ENCODE results near the gene ID2.

Gene ID2

GRCh38 chr2:8667896-8668512 is 13.9 kb upstream of the ID2 start:
- DNase-seq (ENCODE audit: extremely low read depth in 1 of 2, low read depth in 1 of 2), result no peak

- DNase-seq (ENCODE audit: extremely low read depth in 1 of 2, low read depth in 1 of 2), result no peak
These were observed 12.6 kb upstream of the ID2 start for GRCh38 chr2:8669157-8669817.

- DNase-seq (ENCODE audit: extremely low read depth in 1 of 2, low read depth in 1 of 2), result no peak
These were observed 11.3 kb upstream of the ID2 start for GRCh38 chr2:8670580-8670979.

GRCh38 chr2:8671176-8671575 is 10.7 kb upstream of the ID2 start:
- DNase-seq (ENCODE audit: extremely low read depth in 1 of 2, low read depth in 1 of 2), result no peak

DNA sequence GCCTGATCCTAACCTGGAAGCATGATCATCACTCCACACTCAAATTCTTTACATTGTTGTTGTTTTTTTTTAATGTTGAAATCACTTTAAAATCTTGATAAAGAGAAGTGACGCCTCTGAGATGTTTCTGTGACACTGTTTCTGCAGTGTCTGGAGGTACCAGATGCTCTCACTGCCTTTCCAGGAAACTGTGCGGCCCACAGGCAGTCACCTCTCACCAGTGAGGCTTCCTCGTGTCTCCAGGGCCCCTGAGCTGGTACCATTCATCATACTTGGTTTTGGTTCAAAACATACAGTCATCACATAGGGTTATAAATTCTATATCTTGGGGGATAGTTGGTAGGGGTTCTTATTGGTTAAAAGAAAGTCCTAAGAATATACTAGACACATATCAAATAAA is 10.1 kb upstream of the ID2 start:
- no peak for DNase-seq (ENCODE audit: extremely low read depth in 1 of 2, low read depth in 1 of 2)

- DNase-seq (ENCODE audit: extremely low read depth in 1 of 2, low read depth in 1 of 2), result no peak
These were observed 8.9 kb upstream of the ID2 start for GRCh38 chr2:8672940-8673339.

DNA sequence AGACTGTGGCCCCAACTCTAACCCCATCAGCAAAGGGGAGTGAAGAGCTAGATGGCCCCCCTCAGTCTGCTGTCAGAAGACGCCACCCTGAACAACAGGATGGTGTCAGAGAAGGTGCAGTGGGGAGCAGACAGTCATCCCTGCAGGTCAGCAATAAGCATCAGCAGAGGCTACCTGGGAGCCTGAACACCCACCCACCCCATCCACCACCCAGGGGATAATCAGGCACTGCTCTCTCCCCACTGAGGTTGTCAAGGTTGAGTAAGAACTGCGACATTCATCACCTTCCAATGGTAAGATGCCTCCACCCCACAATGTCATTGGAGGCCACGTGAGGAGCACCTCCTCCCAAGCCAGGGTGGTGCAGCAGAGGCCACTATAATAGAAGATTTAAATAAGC is 8.5 kb upstream of the ID2 start:
- no peak for DNase-seq (ENCODE audit: extremely low read depth in 1 of 2, low read depth in 1 of 2)

DNA sequence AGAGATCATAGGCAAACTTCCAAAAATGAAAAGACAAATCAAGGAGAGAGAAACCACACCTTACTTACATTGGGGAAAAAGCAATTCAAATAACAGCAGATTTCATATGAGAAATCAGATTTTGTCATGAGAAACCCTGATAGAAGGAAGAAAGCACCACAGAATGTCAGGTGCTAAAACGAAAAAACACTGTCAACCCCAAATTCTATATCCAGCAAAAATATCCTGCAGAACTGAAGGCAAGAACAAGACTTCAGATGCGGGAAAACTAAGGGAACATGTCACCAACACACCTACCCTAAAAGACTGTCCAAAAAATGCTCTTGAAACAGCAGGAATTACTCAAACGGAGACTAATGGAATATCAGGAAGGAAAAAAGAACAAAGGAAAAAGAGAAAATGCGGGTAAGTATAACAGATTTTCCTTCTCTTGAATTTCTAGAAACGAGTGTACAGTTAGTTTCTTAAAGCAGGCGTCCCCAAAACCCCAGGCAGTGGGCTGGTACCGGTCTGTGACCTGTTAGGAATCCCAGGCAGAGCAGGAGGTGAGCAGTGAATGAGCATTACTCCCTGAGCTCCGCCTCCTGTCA is 7.3 kb upstream of the ID2 start:
- DNase-seq (ENCODE audit: extremely low read depth in 1 of 2, low read depth in 1 of 2), result no peak

GRCh38 chr2:8675543-8675942 is 6.3 kb upstream of the ID2 start:
- DNase-seq (ENCODE audit: extremely low read depth in 1 of 2, low read depth in 1 of 2), result no peak

DNA sequence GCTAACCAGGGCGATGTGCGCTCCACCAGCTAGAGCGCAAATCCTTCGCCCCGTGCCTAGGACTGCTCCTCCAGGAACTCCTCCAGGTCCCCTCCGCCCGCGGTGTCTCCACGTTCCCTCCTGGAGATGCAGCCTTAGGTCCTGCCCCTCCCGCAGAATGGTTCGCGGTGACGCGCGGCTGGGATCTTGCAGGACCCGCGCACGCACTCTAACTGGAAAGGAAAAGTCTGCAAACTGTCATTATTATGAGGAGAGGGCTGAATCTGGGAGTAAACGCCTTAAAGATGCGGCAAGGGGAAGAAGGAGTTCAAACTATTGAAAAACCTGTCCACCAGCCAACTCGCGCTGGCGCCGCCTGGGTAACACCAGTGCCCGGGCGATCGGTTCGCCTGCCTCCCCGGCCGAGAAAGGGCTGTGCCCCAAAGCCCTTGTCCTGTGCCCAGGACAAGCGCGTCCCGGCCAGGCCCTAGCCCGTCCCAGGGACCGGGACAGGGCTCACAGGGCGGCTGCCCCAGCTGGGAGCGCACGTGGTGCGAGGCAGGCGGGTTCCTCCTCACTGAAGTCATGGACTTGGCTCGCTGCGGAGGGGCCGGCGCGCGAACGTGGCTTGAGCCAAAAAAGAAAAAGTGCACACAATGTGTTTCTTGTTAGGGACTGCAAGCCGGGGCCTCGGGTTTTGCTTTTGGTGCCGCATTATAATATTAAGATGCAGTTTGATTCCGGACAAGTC is 5.5 kb upstream of the ID2 start:
- no peak for DNase-seq (ENCODE audit: extremely low read depth in 1 of 2, low read depth in 1 of 2)

GRCh38 chr2:8676921-8677645 is 4.8 kb upstream of the ID2 start:
- DNase-seq (ENCODE audit: extremely low read depth in 1 of 2, low read depth in 1 of 2), result no peak

DNA sequence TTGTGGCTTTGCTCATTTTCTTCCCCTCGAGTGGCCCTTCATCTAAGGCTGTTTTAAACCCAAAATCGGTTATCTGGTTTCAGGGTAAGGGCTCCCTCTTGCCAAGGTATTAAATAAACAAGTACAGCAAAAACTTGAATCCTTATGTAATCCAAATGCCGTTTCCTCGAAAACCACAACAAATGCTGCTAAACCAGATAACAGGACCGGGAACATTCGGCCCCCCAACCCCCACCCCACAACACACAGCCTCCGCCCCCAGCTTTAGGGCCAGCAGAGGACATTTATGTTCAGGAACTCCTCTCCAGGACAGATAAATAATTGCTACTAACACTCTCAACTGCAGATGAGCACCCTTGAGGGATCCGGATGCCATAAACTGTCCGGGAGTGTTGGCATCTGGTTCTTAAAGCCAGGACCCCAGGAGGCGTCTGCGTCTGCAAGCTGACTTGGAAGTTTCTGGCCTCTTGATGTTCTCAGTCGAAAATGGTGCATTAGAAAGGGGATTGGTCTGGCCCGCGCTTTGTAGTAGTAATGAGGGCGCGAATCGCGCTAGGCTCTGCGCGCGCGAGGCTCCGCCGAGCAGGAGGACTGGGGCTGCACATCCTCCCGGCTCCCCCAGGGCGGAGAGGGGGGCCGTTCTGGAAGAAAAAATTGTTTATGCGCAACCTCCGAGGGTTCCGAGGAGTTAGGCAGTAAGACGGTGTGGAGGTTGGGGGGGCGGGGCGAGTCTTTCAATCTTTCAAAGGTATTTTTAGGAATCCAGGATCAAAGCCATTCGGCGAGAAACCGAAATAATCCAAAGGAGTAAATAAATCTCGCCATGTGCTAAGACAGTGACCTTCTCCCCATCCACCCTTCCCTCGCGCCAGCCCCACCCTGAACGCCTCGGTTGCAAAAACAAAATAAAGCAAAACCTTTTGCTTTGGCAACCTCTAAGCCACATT is 3.9 kb upstream of the ID2 start:
- no peak for DNase-seq (ENCODE audit: extremely low read depth in 1 of 2, low read depth in 1 of 2)

DNA sequence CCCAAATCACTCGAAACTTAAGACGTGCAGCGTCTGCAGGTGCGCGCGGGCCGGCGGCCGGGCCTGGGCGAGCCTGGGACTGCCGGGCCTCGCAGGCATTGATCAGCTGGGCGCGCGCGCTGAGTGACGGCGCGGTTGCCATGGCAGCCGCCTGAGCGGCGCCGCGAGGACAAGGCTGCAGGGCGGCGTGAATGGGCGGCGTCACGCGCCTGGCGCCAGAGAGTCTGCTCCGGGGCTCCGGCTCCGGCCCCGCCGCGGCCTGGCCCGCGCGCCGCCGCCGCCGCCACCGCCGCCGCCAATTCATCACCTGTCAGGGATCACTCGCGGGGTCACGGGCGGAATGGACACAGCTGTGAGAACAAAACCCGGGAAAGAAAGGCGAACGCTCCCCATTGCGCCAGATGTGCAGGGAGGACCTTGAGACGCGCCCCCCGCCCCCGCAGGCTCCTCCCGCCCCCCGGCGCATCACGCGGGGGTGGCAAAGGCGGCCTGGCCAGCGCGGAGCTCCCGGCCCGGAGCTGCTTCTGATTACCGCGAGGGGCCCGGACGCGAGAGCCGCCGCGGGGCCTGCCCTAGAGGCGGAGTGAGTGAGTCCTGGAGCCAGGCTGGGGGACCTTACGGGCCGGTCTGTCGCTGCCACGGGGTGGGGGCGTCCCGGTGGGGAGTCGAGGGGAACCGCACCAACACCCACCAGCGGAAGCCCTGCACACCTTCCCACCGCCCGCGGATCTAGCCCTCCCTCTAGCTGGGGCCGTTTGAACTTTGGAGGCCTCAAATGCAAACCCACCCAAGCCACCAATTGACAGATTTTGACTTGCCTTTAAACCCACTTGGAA is 2.9 kb upstream of the ID2 start:
- peak; percentile 58 to 75 for DNase-seq (ENCODE audit: extremely low read depth in 1 of 2, low read depth in 1 of 2)

DNA sequence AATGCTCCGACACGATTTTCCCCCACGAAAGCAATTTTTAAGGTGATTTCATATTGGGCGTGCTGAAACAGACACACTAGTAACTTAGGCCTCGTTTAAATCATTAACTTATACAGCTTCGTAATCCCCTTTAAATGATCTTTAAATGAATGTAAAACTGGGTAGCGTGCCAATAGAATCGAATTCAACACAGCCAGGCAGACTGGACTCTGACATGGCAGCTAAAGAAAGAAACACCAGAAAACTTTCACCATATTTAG is 2.4 kb upstream of the ID2 start:
- no peak for DNase-seq (ENCODE audit: extremely low read depth in 1 of 2, low read depth in 1 of 2)

- no peak for DNase-seq (ENCODE audit: extremely low read depth in 1 of 2, low read depth in 1 of 2)
These were observed 1.8 kb upstream of the ID2 start for GRCh38 chr2:8679827-8680731.

- no peak for DNase-seq (ENCODE audit: extremely low read depth in 1 of 2, low read depth in 1 of 2)
These were observed 765 bp upstream of the ID2 start for GRCh38 chr2:8680822-8681760.
